Stimulated activated CD8-positive, alpha-beta memory T cell treated with anti-CD3 and anti-CD28 coated beads, Interleukin-15, amount 100 ng/mL, for 1 hour (primary cell): ENCODE data around the gene ANXA2R.

Experiments used
- DNase-seq: peaks from one replicate; pipeline ENCODE4 v3.0.0-alpha.2; 2020; ENCODE audit warnings: low read depth

Gene ANXA2R

GRCh38 chr5:43000111-43000840, 39.8 kb downstream of the ANXA2R start:
- no peak for DNase-seq

GRCh38 chr5:42995360-42995751, 44.8 kb downstream of the ANXA2R start:
- DNase-seq: no peak

- DNase-seq: peak; percentile 76
Measured at GRCh38 chr5:42994555-42995359, 45.4 kb downstream of the ANXA2R start.

DNA sequence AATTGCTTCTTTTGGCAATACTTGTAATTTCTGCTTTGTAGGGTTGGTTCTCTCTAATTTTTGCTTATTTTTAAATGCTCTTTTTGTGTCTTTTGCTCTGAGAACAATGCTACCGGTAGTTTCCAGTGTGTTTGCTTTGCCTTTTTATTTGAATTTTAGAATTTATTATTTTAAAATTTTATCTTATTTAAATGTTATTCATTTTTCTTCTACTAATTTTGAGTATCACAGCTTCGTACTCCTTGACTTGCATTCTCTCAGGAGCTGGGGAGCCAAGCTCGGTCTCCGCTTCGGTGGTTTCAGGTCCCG, 45.9 kb downstream of the ANXA2R start:
- no peak for DNase-seq

GRCh38 chr5:42993516-42994245, 46.4 kb downstream of the ANXA2R start:
- no peak for DNase-seq

DNA sequence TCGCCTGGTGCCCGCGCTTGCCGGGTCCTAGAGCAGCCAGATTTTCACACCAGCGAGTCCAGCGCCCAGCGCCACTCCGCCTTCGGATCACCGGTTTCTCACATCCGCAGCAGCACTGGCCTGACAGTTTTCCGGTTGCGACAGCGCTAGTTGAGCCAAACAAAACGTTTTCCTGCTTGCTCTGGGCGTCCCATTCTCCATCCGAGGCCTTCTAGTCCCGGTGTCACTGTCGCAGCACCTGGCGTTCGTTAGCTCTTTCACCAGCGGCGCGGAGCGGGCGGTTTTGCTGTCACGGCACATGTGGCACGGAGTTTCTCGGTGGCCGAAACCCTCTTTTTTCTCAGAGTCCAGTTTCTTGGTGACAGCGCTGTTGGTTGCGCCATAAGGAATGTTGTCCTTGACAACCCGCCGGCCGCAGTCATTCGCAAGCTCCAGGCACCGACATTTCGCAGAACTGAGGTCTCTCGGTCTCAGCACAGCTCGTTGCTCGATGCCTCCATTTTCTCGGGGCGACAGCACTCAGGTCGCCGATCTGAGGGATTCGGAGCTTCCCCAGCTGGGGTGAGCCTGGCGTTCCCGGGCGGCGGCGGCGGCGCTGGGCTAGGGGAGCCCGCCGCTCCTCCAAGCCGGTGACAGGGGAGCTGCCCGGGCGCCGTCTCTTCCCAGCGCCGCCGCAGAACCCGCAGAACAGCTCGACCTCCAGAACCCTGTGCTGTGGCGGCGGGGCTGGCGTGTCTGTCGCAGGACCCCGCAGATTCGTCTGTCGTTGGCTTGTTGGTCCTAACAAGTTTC, 47.8 kb downstream of the ANXA2R start:
- DNase-seq: peak; percentile 53

- DNase-seq: no peak
Measured at GRCh38 chr5:42991404-42992087, 48.6 kb downstream of the ANXA2R start.

DNA sequence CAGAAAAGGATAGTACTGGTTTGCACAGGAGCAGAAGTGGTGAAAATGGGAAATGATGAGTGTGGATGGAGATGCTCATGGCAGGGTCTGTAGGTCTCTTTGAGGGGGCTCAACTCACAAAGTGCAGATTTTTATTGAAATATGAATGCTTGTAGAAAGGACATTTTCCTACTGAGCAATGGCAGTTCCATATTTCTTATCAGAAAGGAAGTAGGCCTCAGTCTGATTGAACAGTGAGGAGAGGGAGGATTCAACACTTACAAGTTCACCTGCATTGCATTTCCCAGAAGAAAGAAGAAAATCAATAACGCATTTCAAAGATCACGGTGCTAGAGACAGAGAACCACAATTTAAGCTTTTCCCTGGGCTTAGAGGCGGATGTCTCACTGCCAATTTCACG, 49.2 kb downstream of the ANXA2R start:
- DNase-seq: no peak
